PC-9 (cell line): ENCODE data around the gene STRIP2. TPM values are rescaled to one million over a fixed set of nuclear protein-coding genes. Genes with fewer than 3 reads are reported as not detected.

Source experiments
- BruUV-seq: library from RNA; stranded (reverse); fragments of 400-500 nt; replicated peaks from 2 replicates; lab custom pipeline; 2021; lab: Mats Ljungman, UMichigan
- CTCF ChIA-PET: fragments of 300-600 bp; sonication (Branson Sonifier 250); formaldehyde crosslinking; loops from one replicate; lab custom pipeline; 2022; ENCODE audit warnings: antibody characterized with exemption; lab: Charles Lee
- POLR2A ChIA-PET: fragments of 300-600 bp; sonication (Branson Sonifier 250); formaldehyde crosslinking; loops from one replicate; lab custom pipeline; 2022; ENCODE audit warnings: antibody characterized with exemption; ENCODE audit not compliant: unreplicated experiment; lab: Charles Lee
- DNase-seq, 2 experiments: peaks; one replicate each; pipeline versions ENCODE4 v3.0.0 to v3.0.0-alpha.2; 2015 to 2022; ENCODE audit warnings: mixed read lengths in 1 of 2
- H2AFZ ChIP-seq: fragments of 200-600 bp; sonication (generic); 2 replicates; pipeline ENCODE4 v1.8.1; 2017; ENCODE audit warnings: antibody characterized with exemption
- H3F3A ChIP-seq: fragments of 200-600 bp; sonication (generic); 2 replicates; pipeline ENCODE4 v1.8.1; 2017; ENCODE audit warnings: antibody characterized with exemption, mild to moderate bottlenecking, low read depth; ENCODE audit not compliant: insufficient read depth
- H3K27ac ChIP-seq: fragments of 200-600 bp; sonication (generic); 2 replicates; pipeline ENCODE4 v1.6.1; 2016; ENCODE audit warnings: mixed run types
- H3K27me3 ChIP-seq: fragments of 200-600 bp; sonication (generic); 2 replicates; pipeline ENCODE4 v1.6.1; 2016; ENCODE audit warnings: low read depth, mixed run types; ENCODE audit not compliant: insufficient read depth
- H3K36me3 ChIP-seq: fragments of 200-600 bp; sonication (generic); 2 replicates; pipeline ENCODE4 v1.6.1; 2016; ENCODE audit warnings: low read depth, mixed run types
- H3K4me1 ChIP-seq: fragments of 200-600 bp; sonication (generic); replicated peaks from 2 replicates; pipeline ENCODE4 v1.6.1; 2016; ENCODE audit warnings: mixed run types; ENCODE audit not compliant: insufficient read depth
- H3K4me2 ChIP-seq: fragments of 200-600 bp; sonication (generic); 2 replicates; pipeline ENCODE4 v1.6.1; 2017; ENCODE audit warnings: mixed run types
- H3K4me3 ChIP-seq: fragments of 200-600 bp; sonication (generic); 2 replicates; pipeline ENCODE4 v1.6.1; 2016; ENCODE audit warnings: mixed run types
- H3K79me2 ChIP-seq: fragments of 200-600 bp; sonication (generic); 2 replicates; pipeline ENCODE4 v1.6.1; 2017; ENCODE audit warnings: low read depth, mixed run types
- H3K9me2 ChIP-seq: fragments of 200-600 bp; sonication (generic); 2 replicates; pipeline ENCODE4 v1.8.1; 2017; ENCODE audit warnings: mild to moderate bottlenecking; ENCODE audit not compliant: insufficient read depth
- H3K9me3 ChIP-seq: fragments of 200-600 bp; sonication (generic); 2 replicates; pipeline ENCODE4 v1.8.1; 2016; ENCODE audit warnings: low read depth; ENCODE audit not compliant: insufficient read depth
- H4K20me1 ChIP-seq: fragments of 200-600 bp; sonication (generic); 2 replicates; pipeline ENCODE4 v1.8.1; 2017; ENCODE audit not compliant: insufficient read depth
- EZH2 ChIP-seq: fragments of 200-600 bp; sonication (generic); IDR thresholded peaks from 2 replicates; pipeline ENCODE4 v1.8.0; 2017; ENCODE audit warnings: antibody characterized with exemption, low read depth
- intact Hi-C: fragments of 100-400 bp; cut with micrococcal nuclease; formaldehyde crosslinking; loops from one replicate; pipeline ENCODE4 v1.10.0; 2022; ENCODE audit not compliant: unreplicated experiment
- total RNA-seq: library from RNA; stranded (reverse); gene quantifications from 2 replicates; pipeline ENCODE4 v1.2.3, GENCODE V29; 2021
- TF ChIP-seq, protein P1 (sequence below): fragments of 200-600 bp; sonication (generic); conservative IDR thresholded peaks from 2 replicates; pipeline ENCODE4 v1.6.1; 2017; ENCODE audit warnings: mixed run types, antibody characterized with exemption, mild to moderate bottlenecking, moderate library complexity

Gene STRIP2
- total RNA-seq, 1 experiment from 2014 or later = 9.5 TPM

DNA sequence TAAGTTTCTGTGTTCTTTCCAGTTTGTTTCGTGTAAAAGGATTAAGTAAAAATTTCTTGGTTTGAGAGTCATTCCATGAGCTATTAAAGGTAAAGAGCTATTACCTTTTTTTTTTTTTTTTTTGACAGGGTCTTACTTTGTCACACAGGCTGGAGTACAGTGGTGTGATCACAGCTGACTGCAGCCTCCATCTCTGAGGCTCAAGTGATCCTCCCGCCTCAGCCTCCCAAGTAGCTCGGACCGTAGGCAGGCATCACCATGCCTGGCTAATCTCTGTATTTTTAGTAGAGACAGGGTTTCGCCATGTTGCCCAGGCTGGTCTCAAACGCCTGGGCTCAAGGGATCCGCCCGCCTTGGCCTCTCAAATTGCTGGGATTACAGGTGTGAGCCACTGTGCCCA is 69.5 kb downstream of the STRIP2 start:
- no peaks in the 10 kb centered on the region for H3K36me3 ChIP-seq
- H3K4me1 ChIP-seq = 0 out of 2 replicates have a peak, but pooled peaks cover 4% of the 10 kb centered on the region
- CTCF ChIA-PET = interaction anchor here (0.6 to 0.7 kb wide), 3 partner anchors 136 to 1100 kb away, joined by 5 to 7 read pairs (median 7); no protein-coding TSS in a partner anchor
- intact Hi-C loops = no loop called here
- no peaks in the 10 kb centered on the region for H3K9me2 ChIP-seq
- no peak overlapping the region for H3K4me3 ChIP-seq
- no peaks in the 10 kb centered on the region for H3K27me3 ChIP-seq
- no peaks in the 10 kb centered on the region for H3K79me2 ChIP-seq
- H3K27ac ChIP-seq = no peak overlapping the region
- BruUV-seq = no TSS peak
- TF ChIP-seq EZH2 = no peak
- TF ChIP-seq, protein P1, sequence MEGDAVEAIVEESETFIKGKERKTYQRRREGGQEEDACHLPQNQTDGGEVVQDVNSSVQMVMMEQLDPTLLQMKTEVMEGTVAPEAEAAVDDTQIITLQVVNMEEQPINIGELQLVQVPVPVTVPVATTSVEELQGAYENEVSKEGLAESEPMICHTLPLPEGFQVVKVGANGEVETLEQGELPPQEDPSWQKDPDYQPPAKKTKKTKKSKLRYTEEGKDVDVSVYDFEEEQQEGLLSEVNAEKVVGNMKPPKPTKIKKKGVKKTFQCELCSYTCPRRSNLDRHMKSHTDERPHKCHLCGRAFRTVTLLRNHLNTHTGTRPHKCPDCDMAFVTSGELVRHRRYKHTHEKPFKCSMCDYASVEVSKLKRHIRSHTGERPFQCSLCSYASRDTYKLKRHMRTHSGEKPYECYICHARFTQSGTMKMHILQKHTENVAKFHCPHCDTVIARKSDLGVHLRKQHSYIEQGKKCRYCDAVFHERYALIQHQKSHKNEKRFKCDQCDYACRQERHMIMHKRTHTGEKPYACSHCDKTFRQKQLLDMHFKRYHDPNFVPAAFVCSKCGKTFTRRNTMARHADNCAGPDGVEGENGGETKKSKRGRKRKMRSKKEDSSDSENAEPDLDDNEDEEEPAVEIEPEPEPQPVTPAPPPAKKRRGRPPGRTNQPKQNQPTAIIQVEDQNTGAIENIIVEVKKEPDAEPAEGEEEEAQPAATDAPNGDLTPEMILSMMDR = no peak
- no peaks in the 10 kb centered on the region for H4K20me1 ChIP-seq
- POLR2A ChIA-PET = interaction anchor here (0.6 to 0.7 kb wide), 3 partner anchors 28 to 445 kb away, joined by 6 to 17 read pairs (median 6); no protein-coding TSS in a partner anchor
- H3F3A ChIP-seq = no peaks in the 10 kb centered on the region
- no peak overlapping the region for H2AFZ ChIP-seq
- no peak overlapping the region for H3K4me2 ChIP-seq
- no peaks in the 10 kb centered on the region for H3K9me3 ChIP-seq
- no peak for DNase-seq

DNA sequence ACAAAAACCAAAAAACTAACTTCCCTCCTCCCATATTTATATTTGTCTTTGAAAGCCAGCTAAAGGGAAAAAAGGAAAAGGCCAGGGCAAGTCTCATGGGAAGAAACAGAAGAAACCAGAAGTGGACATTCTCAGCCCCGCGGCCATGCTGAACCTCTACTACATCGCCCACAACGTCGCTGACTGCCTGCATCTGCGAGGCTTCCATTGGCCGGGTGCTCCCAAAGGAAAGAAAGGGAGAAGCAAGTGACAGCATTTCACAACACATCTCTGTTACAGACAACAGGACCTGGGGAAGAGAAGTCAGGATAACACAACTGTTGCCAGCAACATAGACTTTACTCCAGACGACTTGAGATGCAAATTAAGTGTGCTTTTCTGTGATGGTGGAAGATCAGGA is 78.0 kb downstream of the STRIP2 start:
- Histone ChIP-seq H2AFZ (no peak overlapping the region), H3K36me3 (no peaks in the 10 kb centered on the region), H3K4me1 (0 out of 2 replicates have a peak, but pooled peaks cover 5% of the 10 kb centered on the region), H3K9me3 (no peaks in the 10 kb centered on the region), H4K20me1 (no peaks in the 10 kb centered on the region), H3K27me3 (no peaks in the 10 kb centered on the region), H3K27ac (no peak overlapping the region), H3K4me3 (no peak overlapping the region), H3F3A (no peaks in the 10 kb centered on the region), H3K4me2 (no peak overlapping the region), H3K9me2 (no peaks in the 10 kb centered on the region), H3K79me2 (no peaks in the 10 kb centered on the region)
- TF ChIP-seq, protein P1 = no peak
- no peak for TF ChIP-seq EZH2
- BruUV-seq = no TSS peak
- POLR2A ChIA-PET = interaction anchor here (0.6 kb wide), 1 partner anchor 23 kb away, joined by 6 read pairs; no protein-coding TSS in a partner anchor
- CTCF ChIA-PET = interaction anchor here (0.6 kb wide), 1 partner anchor 154 kb away, joined by 6 read pairs; no protein-coding TSS in a partner anchor
- no peak for DNase-seq
- intact Hi-C loops = no loop called here

DNA sequence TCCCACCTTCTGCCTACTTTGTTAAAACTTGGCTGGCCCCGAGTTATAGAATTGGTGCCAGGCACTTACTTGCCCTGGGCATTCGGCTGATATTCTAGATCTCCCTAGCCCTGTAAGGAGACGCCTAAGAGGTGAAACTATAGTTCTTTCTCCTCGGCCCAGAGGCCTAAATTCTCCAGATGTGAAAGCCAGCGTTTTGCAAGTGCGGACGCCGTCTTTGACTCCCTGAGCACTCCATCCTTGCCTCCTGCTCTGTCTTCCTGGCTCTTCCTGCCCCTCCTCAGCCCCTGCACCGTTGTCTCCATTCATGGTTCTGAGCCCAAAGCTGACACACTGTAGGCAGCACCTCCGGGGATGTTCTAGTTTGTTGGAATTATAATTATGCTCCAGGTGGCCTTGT is 79.3 kb downstream of the STRIP2 start:
- H3K36me3 ChIP-seq = no peaks in the 10 kb centered on the region
- no peak for TF ChIP-seq EZH2
- TF ChIP-seq, protein P1 = no peak
- no peaks in the 10 kb centered on the region for H3F3A ChIP-seq
- H3K4me1 ChIP-seq = 0 out of 2 replicates have a peak, but pooled peaks cover 5% of the 10 kb centered on the region
- no peaks in the 10 kb centered on the region for H3K79me2 ChIP-seq
- DNase-seq = no peak
- no TSS peak for BruUV-seq
- no peak overlapping the region for H3K4me3 ChIP-seq
- no peaks in the 10 kb centered on the region for H4K20me1 ChIP-seq
- POLR2A ChIA-PET = no interaction called here
- no peaks in the 10 kb centered on the region for H3K9me3 ChIP-seq
- H3K4me2 ChIP-seq = no peak overlapping the region
- no peaks in the 10 kb centered on the region for H3K27me3 ChIP-seq
- CTCF ChIA-PET = no interaction called here
- no peaks in the 10 kb centered on the region for H3K9me2 ChIP-seq
- intact Hi-C loops = no loop called here
- no peak overlapping the region for H3K27ac ChIP-seq
- H2AFZ ChIP-seq = no peak overlapping the region
